ENCODE results near the gene SPATA3. TPM values are rescaled to one million over a fixed set of nuclear protein-coding genes. Genes with fewer than 3 reads are reported as not detected.

Gene SPATA3
- total and polyA plus RNA-seq, 2 of the 8 experiments (the other 6 are each of a cell fraction or from before 2014, with no cell fraction given) = not detected

GRCh38 chr2:231047274-231047922 is 51.5 kb downstream of the SPATA3 start:
- WGBS, 2 experiments (ENCODE audit: extremely low coverage in 1 of 2, insufficient coverage in 1 of 2, insufficient read length in 1 of 2, insufficient replicate concordance in 2 of 2, low coverage in 1 of 2, low lambda C conversion rate in 2 of 2, missing lambda C conversion rate in 1 of 2) = 90% methylated on average over 8 of the region's 8 CpGs; no CpG with 5 or more reads in 1 of the 2 experiments
- H2BK5ac ChIP-seq (ENCODE audit: low read depth, low read length) = no peak overlapping the region
- H3K4me1 ChIP-seq (replicated peaks in 1 of 4; ENCODE audit: control insufficient read depth in 3 of 4, insufficient read depth in 4 of 4, low read length in 3 of 4) = peaks cover 2 to 3% (median 3%) of the 10 kb centered on the region in 4 experiments; a peak in 5 of 7 replicates
- H3K36me3 ChIP-seq (ENCODE audit: control insufficient read depth in 2 of 4, insufficient read depth in 4 of 4, low read length in 3 of 4) = no peaks in the 10 kb centered on the region
- H3K27me3 ChIP-seq (replicated peaks in 1 of 4; ENCODE audit: control insufficient read depth in 3 of 4, extremely low read depth in 1 of 4, insufficient read depth in 3 of 4, low read length in 3 of 4) = peaks cover 0 to 18% (median 8%) of the 10 kb centered on the region in 4 experiments; a peak in 5 of 7 replicates
- H3K9ac ChIP-seq (replicated peaks in 1 of 4; ENCODE audit: extremely low read depth in 1 of 4, low read depth in 3 of 4, low read length in 3 of 4) = no peak overlapping the region
- H3K79me2 ChIP-seq (ENCODE audit: control insufficient read depth in 1 of 2, insufficient read depth in 2 of 2, low read length in 2 of 2) = no peaks in the 10 kb centered on the region
- H3K4me2 ChIP-seq (ENCODE audit: insufficient read depth in 1 of 2, low read depth in 2 of 2, low read length in 2 of 2) = no peak overlapping the region
- no peak for DNase-seq (ENCODE audit: low read depth in 1 of 2, low spot score in 2 of 2)
- H4K91ac ChIP-seq (replicated peaks; ENCODE audit: insufficient read length, low read length) = no peak overlapping the region
- H3K56ac ChIP-seq (replicated peaks; ENCODE audit: insufficient read length, low read depth, low read length) = no peak overlapping the region
- TF ChIP-seq SP4 (IDR thresholded peaks at IDR 0.05; ENCODE audit: low read length) (no peak), GTF2F1 (IDR thresholded peaks at IDR 0.05; ENCODE audit: borderline replicate concordance, low read depth, low read length) (no peak)
- no peaks in the 10 kb centered on the region for H3K9me3 ChIP-seq (ENCODE audit: insufficient read depth in 2 of 2, low read depth in 1 of 2, low read length in 1 of 2)
- no peak overlapping the region for H2AFZ ChIP-seq (ENCODE audit: low read length)
- no peak overlapping the region for H3K4me3 ChIP-seq (ENCODE audit: extremely low read depth in 1 of 4, insufficient read depth in 2 of 4, low read depth in 3 of 4, low read length in 4 of 4)
- ChIA-PET POLR2A (ENCODE audit: partially characterized antibody) (interaction anchor here (1.0 kb wide), 1 partner anchor 19 kb away, joined by 3 read pairs; no protein-coding TSS in a partner anchor), CTCF (ENCODE audit: partially characterized antibody) (interaction anchor here (0.7 to 1.8 kb wide), 6 partner anchors 10 to 223 kb away, joined by 3 to 5 read pairs (median 4); partner anchors contain the start of gene PSMD1)
- no peak overlapping the region for H4K5ac ChIP-seq (ENCODE audit: insufficient read length, low read depth, low read length)
- H2BK12ac ChIP-seq (ENCODE audit: low read depth, low read length) = no peak overlapping the region; the same call in 1 of the 2 replicates
- H3K23ac ChIP-seq (ENCODE audit: insufficient read length) = no peak overlapping the region
- H3K23me2 ChIP-seq (ENCODE audit: low read depth, low read length) = peaks cover 2% of the 10 kb centered on the region; the same call in 1 of the 2 replicates
- no peak overlapping the region for H2BK120ac ChIP-seq (replicated peaks; ENCODE audit: low read depth, low read length)
- H3K4ac ChIP-seq (replicated peaks; ENCODE audit: insufficient read length, low read depth, low read length) = no peak overlapping the region
- no peak overlapping the region for H3K18ac ChIP-seq (ENCODE audit: extremely low read depth, low read length)
- H3K14ac ChIP-seq (ENCODE audit: insufficient read length) = no peak overlapping the region
- H3K79me1 ChIP-seq (ENCODE audit: low read depth, low read length) = no peaks in the 10 kb centered on the region
- H4K8ac ChIP-seq (ENCODE audit: extremely low read depth, insufficient read depth, low read length) = no peak overlapping the region
- no peak overlapping the region for H2BK20ac ChIP-seq (ENCODE audit: low read length)
- no peaks in the 10 kb centered on the region for H4K20me1 ChIP-seq (replicated peaks in 1 of 2; ENCODE audit: control insufficient read depth in 1 of 2, insufficient read depth in 2 of 2, low read length in 2 of 2)
- H3K27ac ChIP-seq (ENCODE audit: low read depth, low read length) = no peak overlapping the region
- FAIRE-seq = no peak
- H2AK5ac ChIP-seq (ENCODE audit: low read depth, low read length) = no peak overlapping the region
- no peak overlapping the region for H2BK15ac ChIP-seq (ENCODE audit: low read length)
